GM12892 (cell line): ENCODE measurements around the gene ZNF790.
"Not testable (repeated sequence)": the region's sequence is repeated elsewhere in the genome, so short reads cannot be mapped to it uniquely, and the experiment has no call there.

Source experiments
- DNase-seq: peaks from one replicate; pipeline ENCODE4 v3.0.0; 2011; ENCODE audit not compliant: insufficient read length
- FAIRE-seq: peaks from 2 replicates; lab custom pipeline; 2011; peaks lifted over from hg19 to GRCh38; lab: Jason Lieb, UNC
- POLR2A ChIP-seq: IDR thresholded peaks from 2 replicates; pipeline ENCODE4 v1.6.1; 2011; ENCODE audit warnings: low read depth, low read length, control low read depth
- POLR2AphosphoS5 ChIP-seq: IDR thresholded peaks from 2 replicates; pipeline ENCODE4 v1.6.1; 2011; ENCODE audit warnings: low read depth, low read length, control low read depth
- TAF1 ChIP-seq: IDR thresholded peaks from 2 replicates; pipeline ENCODE4 v1.6.1; 2011; ENCODE audit warnings: low read depth, mild to moderate bottlenecking, control low read depth, low read length, borderline replicate concordance

Gene ZNF790

DNA sequence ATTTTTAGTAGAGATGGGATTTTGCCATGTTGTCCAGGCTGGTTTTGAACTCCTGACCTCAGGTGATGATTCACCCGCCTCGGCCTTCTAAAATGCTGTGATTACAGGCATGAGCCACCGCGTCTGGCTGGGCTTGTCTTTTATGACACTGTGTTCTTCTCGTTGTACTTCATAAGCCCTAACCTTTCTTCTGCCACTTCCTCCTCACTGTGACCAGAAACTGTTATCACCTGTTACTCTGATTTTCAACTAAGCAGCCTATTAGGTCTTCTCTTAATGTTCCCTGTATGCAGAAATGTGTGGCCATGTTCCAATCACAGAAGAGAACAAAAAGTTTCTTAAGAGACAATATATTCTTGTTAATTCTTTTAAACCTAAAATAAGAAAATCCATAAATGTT lies 16.4 kb downstream of the ZNF790 start:
- DNase-seq = no peak
- FAIRE-seq = no peak
- TF ChIP-seq POLR2AphosphoS5 (no peak), TAF1 (no peak)

- no peak for DNase-seq
- TF ChIP-seq TAF1 = no peak
- TF ChIP-seq POLR2A = no peak
- no peak for TF ChIP-seq POLR2AphosphoS5
- FAIRE-seq = no peak
Measured at GRCh38 chr19:36819130-36819630, 19.0 kb downstream of the ZNF790 start.

GRCh38 chr19:36807029-36807428 lies 31.2 kb downstream of the ZNF790 start:
- FAIRE-seq (no peak), DNase-seq (no peak)
- TF ChIP-seq POLR2AphosphoS5 (no peak), POLR2A (no peak), TAF1 (no peak)

- DNase-seq (no peak), FAIRE-seq (no peak)
- TF ChIP-seq TAF1 (no peak), POLR2AphosphoS5 (no peak), POLR2A (no peak)
Measured at GRCh38 chr19:36805364-36805763, 32.8 kb downstream of the ZNF790 start.

GRCh38 chr19:36797786-36798108 lies 40.4 kb downstream of the ZNF790 start:
- TF ChIP-seq POLR2A (no peak), TAF1 (no peak), POLR2AphosphoS5 (no peak)
- no peak for FAIRE-seq
- no peak for DNase-seq

DNA sequence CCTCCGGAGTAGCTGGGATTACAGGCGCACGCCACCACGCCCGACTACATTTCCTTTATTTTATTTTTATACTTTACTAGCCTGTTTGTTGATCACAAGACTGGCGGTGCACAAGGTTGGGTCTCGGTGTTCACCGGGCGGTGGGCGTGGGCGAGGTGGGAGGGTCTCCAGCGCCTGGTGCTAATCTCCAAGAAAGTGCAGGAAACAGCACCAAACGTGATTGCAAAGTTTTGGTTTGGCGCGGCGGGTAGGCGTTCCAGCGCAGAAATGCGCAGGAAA lies 41.5 kb downstream of the ZNF790 start:
- DNase-seq (no peak), FAIRE-seq (no peak)
- TF ChIP-seq POLR2AphosphoS5 (no peak), POLR2A (no peak), TAF1 (no peak)

GRCh38 chr19:36791420-36792141 lies 46.6 kb downstream of the ZNF790 start:
- FAIRE-seq = not testable (repeated sequence)

DNA sequence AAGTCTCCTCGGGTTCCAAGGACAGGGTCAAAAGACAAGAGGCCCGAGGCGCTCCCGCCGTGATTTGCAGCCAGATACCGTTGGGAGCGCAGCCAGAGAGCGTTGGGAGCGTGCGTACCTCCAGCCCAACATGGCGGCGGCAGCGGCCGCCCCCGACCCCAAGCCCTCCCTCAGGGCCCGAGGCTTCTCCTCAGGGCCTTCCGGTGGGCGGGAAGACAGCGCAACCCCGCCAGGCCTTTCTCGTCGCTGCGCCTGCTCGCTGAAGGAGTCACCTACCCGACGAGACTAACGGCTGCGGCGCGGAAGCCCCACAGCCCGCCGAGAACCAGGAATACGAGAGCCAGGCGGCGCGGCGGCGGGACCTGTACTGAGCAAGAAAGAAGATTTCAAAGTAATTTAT lies 62.4 kb downstream of the ZNF790 start:
- TF ChIP-seq TAF1 (no peak), POLR2AphosphoS5 (no peak), POLR2A (no peak)
- DNase-seq (no peak), FAIRE-seq (no peak)

More at GRCh38 chr19:36791420-36792141, 46.6 kb downstream of the ZNF790 start:
- DNase-seq = not testable (repeated sequence)

DNA sequence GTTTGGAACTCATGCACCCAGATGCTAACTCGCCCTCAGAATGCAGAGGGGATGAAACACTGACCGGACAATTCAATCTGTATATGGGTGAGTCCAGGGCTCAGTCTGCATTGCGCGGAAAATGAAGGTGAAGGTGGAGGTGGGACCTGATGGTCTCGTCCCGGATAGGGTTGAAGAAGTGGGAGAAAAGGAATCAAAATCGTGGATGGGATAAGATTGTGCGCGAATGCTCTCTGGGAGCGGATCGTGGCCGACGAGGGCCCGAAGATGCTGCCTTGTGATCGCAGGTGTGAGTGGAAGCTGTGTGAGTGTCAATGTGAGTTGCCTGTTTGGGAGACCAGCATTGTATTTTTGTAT lies 65.0 kb downstream of the ZNF790 start:
- no peak for DNase-seq
- TF ChIP-seq POLR2AphosphoS5 (no peak), POLR2A (no peak), TAF1 (no peak)
- no peak for FAIRE-seq

DNA sequence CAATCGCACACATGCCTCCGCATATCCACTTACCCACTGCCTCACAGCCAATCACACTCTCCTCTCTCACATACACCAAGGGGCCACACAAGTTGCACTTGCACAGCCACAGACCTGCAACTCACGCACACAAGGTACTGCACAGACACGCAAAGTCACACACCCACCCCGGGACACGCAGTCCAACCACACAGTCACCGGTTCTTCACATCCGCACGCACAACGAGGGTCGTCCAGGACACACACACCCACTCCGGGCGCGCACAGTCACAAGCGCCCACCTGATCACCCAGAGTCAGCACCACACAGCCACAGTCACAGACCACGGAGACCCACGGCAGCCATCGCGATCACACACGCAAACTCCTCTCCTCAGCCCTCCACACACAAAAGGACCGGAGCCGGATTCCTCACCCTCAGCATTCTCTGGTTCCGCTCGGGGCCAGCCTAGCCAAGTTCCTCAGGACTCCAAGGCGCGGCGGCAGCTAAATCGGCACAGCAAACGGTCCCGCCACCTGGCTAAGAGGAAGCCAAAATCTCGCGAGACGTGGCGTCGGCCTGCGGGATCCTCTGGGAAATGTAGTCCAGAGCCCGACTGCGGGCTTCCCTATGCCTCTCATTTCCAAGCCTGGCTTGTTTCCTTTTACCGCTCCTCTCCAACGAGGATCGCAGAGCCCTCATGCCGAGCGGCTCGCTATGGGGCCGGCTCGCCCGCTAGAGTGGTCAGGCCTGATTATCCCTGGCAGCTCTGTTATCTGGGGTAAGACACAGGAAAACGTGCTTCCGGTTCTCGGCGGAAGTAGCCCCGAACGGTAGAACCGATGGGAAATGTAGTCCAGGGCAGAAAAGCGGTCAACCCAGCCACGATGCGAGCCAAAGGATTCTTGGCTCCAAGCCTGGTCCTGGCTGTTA lies 65.6 kb downstream of the ZNF790 start, which contains the start of gene ZNF850:
Gene ZNF850, minus strand, starts transcription at position 497 of the 912 bp plus-strand sequence. CDS start 10,201 bp downstream, outside the sequence.
- FAIRE-seq (peak; percentile 99), DNase-seq (peak; percentile 59)
- peak; percentile 75 for TF ChIP-seq POLR2AphosphoS5
- peak; percentile 81 for TF ChIP-seq POLR2A
- no peak for TF ChIP-seq TAF1

DNA sequence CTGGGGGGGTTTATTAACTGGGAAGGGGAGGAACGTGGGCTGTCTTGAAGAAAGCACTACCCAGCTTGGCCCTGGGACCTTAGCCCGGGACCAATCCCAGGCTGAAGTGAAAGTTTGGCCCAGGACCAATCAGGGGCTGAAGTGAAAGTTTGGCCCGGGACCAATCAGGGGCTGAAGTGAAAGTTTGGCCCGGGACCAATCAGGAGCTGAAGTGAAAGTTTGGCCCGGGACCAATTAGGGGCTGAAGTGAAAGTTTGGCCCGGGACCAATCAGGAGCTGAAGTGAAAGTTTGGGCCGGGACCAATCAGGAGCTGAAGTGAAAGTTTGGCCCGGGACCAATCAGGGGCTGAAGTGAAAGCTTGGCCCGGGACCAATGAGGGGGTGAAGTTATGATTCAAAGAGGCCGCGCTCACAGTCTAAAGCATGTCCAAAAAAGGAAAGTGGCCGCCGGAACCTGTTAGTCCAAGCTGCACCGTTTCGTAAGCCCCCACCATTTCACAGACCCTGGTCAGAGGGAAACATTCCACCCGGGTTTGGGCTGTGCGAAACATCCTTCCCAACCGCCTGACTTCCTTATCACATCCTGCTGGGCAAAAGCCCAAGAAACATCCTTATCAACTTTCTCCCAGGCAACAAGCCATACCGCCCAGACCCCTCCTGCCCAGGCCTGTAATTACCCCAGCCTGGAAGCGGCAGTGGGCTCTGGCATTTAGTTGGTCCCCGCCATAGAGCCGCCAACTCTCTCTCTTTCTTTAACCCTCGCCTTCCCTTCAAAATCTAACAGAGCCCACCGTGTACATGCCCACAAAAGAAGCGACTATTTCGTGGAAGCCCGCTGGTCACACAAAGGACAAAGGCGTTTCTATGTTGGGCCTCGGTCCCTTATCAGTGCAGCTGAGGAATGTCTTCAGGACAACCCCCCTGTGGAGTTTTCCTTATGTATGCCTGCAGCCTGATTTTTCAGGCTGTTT lies 66.6 kb downstream of the ZNF790 start:
- FAIRE-seq (peak; percentile 77), DNase-seq (peak; percentile 34)
- TF ChIP-seq POLR2A (peak; percentile 49; the same call in 1 of the 2 replicates), TAF1 (no peak), POLR2AphosphoS5 (no peak)
